GM12891 (cell line): ENCODE measurements around the gene KDM4C.

Source experiments
- DNase-seq: peaks from one replicate; pipeline ENCODE4 v3.0.0; 2011; ENCODE audit warnings: low spot score; ENCODE audit not compliant: insufficient read length
- FAIRE-seq: peaks from 2 replicates; lab custom pipeline; 2011; peaks lifted over from hg19 to GRCh38; lab: Jason Lieb, UNC
- PAX5 ChIP-seq: IDR thresholded peaks from 2 replicates; pipeline ENCODE4 v1.6.1; 2011; ENCODE audit warnings: low read length, moderate library complexity, mild to moderate bottlenecking; ENCODE audit not compliant: insufficient read depth, severe bottlenecking
- POLR2A ChIP-seq: IDR thresholded peaks from 2 replicates; pipeline ENCODE4 v1.6.1; 2011; ENCODE audit warnings: low read depth, low read length, control low read depth
- POLR2AphosphoS5 ChIP-seq: IDR thresholded peaks from 2 replicates; pipeline ENCODE4 v1.6.1; 2011; ENCODE audit warnings: low read depth, low read length, control low read depth
- POU2F2 ChIP-seq: IDR thresholded peaks from 2 replicates; pipeline ENCODE4 v1.6.1; 2011; ENCODE audit warnings: low read depth, mild to moderate bottlenecking, control low read depth, low read length, moderate library complexity
- SPI1 ChIP-seq: IDR thresholded peaks from 2 replicates; pipeline ENCODE4 v1.6.1; 2011; ENCODE audit warnings: low read depth, low read length, control low read depth
- TAF1 ChIP-seq: IDR thresholded peaks from 2 replicates; pipeline ENCODE4 v1.6.1; 2011; ENCODE audit warnings: low read depth, low read length, control low read depth

The KDM4C gene

GRCh38 chr9:7071916-7072315 lies 314.1 kb downstream of the KDM4C start:
- no peak for FAIRE-seq
- no peak for DNase-seq
- no peak for TF ChIP-seq PAX5
- no peak for TF ChIP-seq POLR2AphosphoS5
- TF ChIP-seq POU2F2: no peak
- TF ChIP-seq TAF1: no peak
- no peak for TF ChIP-seq POLR2A
- no peak for TF ChIP-seq SPI1

GRCh38 chr9:7073706-7074105 lies 315.9 kb downstream of the KDM4C start:
- no peak for TF ChIP-seq SPI1
- DNase-seq (no peak), FAIRE-seq (no peak)

- no peak for TF ChIP-seq POLR2AphosphoS5
- TF ChIP-seq TAF1: no peak
- no peak for TF ChIP-seq PAX5
- TF ChIP-seq SPI1: no peak
- no peak for TF ChIP-seq POLR2A
- no peak for TF ChIP-seq POU2F2
- DNase-seq: no peak
- no peak for FAIRE-seq
Observed at GRCh38 chr9:7075154-7075553, 317.4 kb downstream of the KDM4C start.

GRCh38 chr9:7079051-7079450 lies 321.3 kb downstream of the KDM4C start:
- no peak for TF ChIP-seq PAX5
- TF ChIP-seq POU2F2: no peak
- DNase-seq (no peak), FAIRE-seq (no peak)

- no peak for DNase-seq
- no peak for FAIRE-seq
- TF ChIP-seq POU2F2: no peak
- no peak for TF ChIP-seq TAF1
- TF ChIP-seq POLR2A: no peak
- no peak for TF ChIP-seq POLR2AphosphoS5
- no peak for TF ChIP-seq SPI1
- no peak for TF ChIP-seq PAX5
Observed at GRCh38 chr9:7081065-7081600, 323.4 kb downstream of the KDM4C start.

GRCh38 chr9:7083192-7083591 lies 325.4 kb downstream of the KDM4C start:
- no peak for FAIRE-seq
- DNase-seq: no peak
- no peak for TF ChIP-seq POLR2A

GRCh38 chr9:7085357-7085756 lies 327.6 kb downstream of the KDM4C start:
- TF ChIP-seq POLR2A: no peak
- no peak for TF ChIP-seq POLR2AphosphoS5
- TF ChIP-seq POU2F2: no peak
- no peak for TF ChIP-seq PAX5
- TF ChIP-seq SPI1: no peak
- TF ChIP-seq TAF1: no peak
- DNase-seq (no peak), FAIRE-seq (no peak)

GRCh38 chr9:7086389-7086788 lies 328.6 kb downstream of the KDM4C start:
- FAIRE-seq (peak; percentile 13), DNase-seq (no peak)
- TF ChIP-seq SPI1: no peak

GRCh38 chr9:7088611-7089010 lies 330.8 kb downstream of the KDM4C start:
- no peak for TF ChIP-seq PAX5
- no peak for TF ChIP-seq TAF1
- TF ChIP-seq POLR2AphosphoS5: no peak
- no peak for TF ChIP-seq SPI1
- TF ChIP-seq POU2F2: no peak
- TF ChIP-seq POLR2A: no peak
- DNase-seq: no peak
- no peak for FAIRE-seq

GRCh38 chr9:7089406-7090193 lies 331.8 kb downstream of the KDM4C start:
- TF ChIP-seq POLR2A: no peak
- TF ChIP-seq PAX5: no peak
- no peak for TF ChIP-seq SPI1
- TF ChIP-seq POLR2AphosphoS5: no peak
- TF ChIP-seq POU2F2: no peak
- no peak for FAIRE-seq
- DNase-seq: no peak

- TF ChIP-seq SPI1: no peak
- TF ChIP-seq TAF1: no peak
- no peak for TF ChIP-seq POLR2AphosphoS5
- DNase-seq (no peak), FAIRE-seq (no peak)
Observed at GRCh38 chr9:7093040-7093439, 335.3 kb downstream of the KDM4C start.
